ENCODE measurements around the gene ATP5PF. TPM values are rescaled to one million over a fixed set of nuclear protein-coding genes. Genes with fewer than 3 reads are reported as not detected.

ATP5PF gene
- total RNA-seq, 1 donor from 2014 or later: 34.5 TPM

- FAIRE-seq (no peak), DNase-seq (ENCODE audit: low read depth) (no peak)
- no peaks in the 10 kb centered on the region for H3K36me3 ChIP-seq (ENCODE audit: control insufficient read depth, insufficient read depth, low read length)
- no peak overlapping the region for H3K4me3 ChIP-seq (ENCODE audit: low read depth, low read length)
- no peaks in the 10 kb centered on the region for H3K27me3 ChIP-seq (ENCODE audit: control insufficient read depth, insufficient read depth, low read length)
- TF ChIP-seq CTCF (IDR thresholded peaks at IDR 0.05; ENCODE audit: insufficient read depth, low read length, severe bottlenecking): no peak
These were observed 42.7 kb downstream of the ATP5PF start for GRCh38 chr21:25691976-25692375.

DNA sequence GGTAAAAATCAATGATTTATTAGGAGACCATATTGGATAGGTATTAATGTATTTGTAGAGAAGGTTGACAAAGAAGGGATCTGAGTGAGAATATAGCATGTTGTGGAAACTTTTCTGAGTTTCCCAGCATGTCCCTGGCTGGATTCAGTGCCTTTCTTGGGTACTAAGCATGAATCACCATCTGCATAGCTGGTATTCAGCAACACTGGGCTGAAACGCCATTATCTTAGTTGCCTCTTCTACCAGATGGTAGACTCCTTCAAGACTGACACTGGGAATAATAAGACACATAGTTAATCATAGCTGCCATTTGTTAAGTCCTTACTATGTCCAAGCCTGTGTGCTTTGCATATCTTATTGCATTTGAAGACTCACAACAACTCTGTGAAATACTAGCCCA lies 45.5 kb downstream of the ATP5PF start:
- DNase-seq (ENCODE audit: low read depth) (no peak), FAIRE-seq (no peak)
- no peak overlapping the region for H3K4me3 ChIP-seq (ENCODE audit: low read depth, low read length)
- TF ChIP-seq CTCF (IDR thresholded peaks at IDR 0.05; ENCODE audit: insufficient read depth, low read length, severe bottlenecking): no peak
- no peaks in the 10 kb centered on the region for H3K27me3 ChIP-seq (ENCODE audit: control insufficient read depth, insufficient read depth, low read length)
- H3K36me3 ChIP-seq (ENCODE audit: control insufficient read depth, insufficient read depth, low read length): no peaks in the 10 kb centered on the region

DNA sequence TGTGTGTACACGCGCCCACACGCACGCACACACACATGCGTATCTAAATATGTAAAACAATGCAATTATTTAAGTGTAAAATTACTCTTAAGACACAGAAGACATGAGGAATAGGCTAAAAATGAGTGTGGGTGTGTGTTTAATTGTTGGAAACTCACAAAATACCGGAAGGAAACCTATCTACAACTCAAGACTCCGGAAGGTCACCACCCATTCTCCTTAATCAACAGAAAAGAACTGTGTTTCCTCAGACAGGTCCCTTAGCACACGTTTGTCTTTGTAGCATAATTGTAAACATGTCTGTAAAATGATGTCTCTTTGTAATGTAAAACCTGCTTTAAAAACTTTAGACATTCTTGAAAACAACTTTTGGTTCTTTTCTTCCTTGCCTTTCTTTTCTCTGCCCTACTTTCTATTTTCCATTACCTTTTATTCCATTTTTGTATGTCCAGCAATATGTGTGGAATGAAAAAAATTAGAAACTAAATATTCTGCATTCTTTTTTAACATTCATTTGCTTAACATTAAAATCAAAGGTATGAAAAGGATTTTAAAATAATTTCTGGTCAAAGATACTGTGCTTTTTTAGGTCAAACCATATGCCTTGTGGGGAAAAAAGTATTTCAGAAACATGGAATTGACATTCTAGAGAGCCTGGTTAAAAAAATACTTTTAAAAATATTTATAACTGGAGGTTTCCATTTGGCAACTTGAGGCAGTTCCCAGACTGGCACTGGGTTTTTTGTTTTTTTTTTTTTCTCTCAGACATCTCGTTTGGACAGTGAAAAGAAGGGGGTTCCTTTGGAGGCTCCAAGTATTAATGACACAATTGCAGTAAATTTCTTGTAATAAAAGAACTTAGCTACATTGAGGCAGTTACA lies 46.2 kb downstream of the ATP5PF start:
- Histone ChIP-seq H3K27me3 (ENCODE audit: control insufficient read depth, insufficient read depth, low read length) (no peaks in the 10 kb centered on the region), H3K36me3 (ENCODE audit: control insufficient read depth, insufficient read depth, low read length) (no peaks in the 10 kb centered on the region), H3K4me3 (ENCODE audit: low read depth, low read length) (no peak overlapping the region)
- no peak for TF ChIP-seq CTCF (IDR thresholded peaks at IDR 0.05; ENCODE audit: insufficient read depth, low read length, severe bottlenecking)
- DNase-seq (ENCODE audit: low read depth) (no peak), FAIRE-seq (no peak)

GRCh38 chr21:25687787-25688186 lies 46.9 kb downstream of the ATP5PF start:
- TF ChIP-seq CTCF (IDR thresholded peaks at IDR 0.05; ENCODE audit: insufficient read depth, low read length, severe bottlenecking): no peak

DNA sequence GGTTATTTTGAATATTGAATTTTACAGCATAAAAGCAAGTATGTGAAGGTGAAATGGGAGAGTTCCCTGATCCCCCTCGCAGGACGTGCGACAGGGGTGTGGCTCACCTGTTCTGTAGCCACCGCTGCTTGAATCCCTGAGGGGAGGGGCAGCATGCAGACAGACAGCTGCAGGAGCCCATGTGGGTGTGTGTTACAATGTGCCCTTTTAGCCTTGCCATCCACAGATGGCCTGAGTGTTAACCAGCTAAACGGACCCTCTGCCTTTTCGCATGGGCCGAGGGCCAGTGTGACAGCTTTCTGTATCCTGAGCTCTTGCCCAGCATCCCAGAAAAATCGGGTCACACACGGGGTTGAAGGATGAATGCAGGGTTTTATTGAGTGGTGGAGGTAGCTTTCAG lies 52.3 kb downstream of the ATP5PF start:
- DNase-seq (ENCODE audit: low read depth) (no peak), FAIRE-seq (no peak)
- no peak overlapping the region for H3K4me3 ChIP-seq (ENCODE audit: low read depth, low read length)
- H3K36me3 ChIP-seq (ENCODE audit: control insufficient read depth, insufficient read depth, low read length): no peaks in the 10 kb centered on the region
- no peak for TF ChIP-seq CTCF (IDR thresholded peaks at IDR 0.05; ENCODE audit: insufficient read depth, low read length, severe bottlenecking)
- no peaks in the 10 kb centered on the region for H3K27me3 ChIP-seq (ENCODE audit: control insufficient read depth, insufficient read depth, low read length)

More at GRCh38 chr21:25687787-25688186, 46.9 kb downstream of the ATP5PF start:
- no peak for DNase-seq (ENCODE audit: low read depth)
- no peak for FAIRE-seq
- no peak overlapping the region for H3K4me3 ChIP-seq (ENCODE audit: low read depth, low read length)
- H3K27me3 ChIP-seq (ENCODE audit: control insufficient read depth, insufficient read depth, low read length): no peaks in the 10 kb centered on the region
- H3K36me3 ChIP-seq (ENCODE audit: control insufficient read depth, insufficient read depth, low read length): no peaks in the 10 kb centered on the region
